C4-2B (cell line): ENCODE results near the gene HCFC1.

Experiments
- ZFX ChIP-seq: fragments of 450-650 bp; IDR thresholded peaks from 2 replicates; pipeline ENCODE4 v1.6.1; 2017
- TF ChIP-seq, protein P1 (sequence below): fragments of 450-650 bp; conservative IDR thresholded peaks from 2 replicates; pipeline ENCODE4 v1.5.1; 2017; ENCODE audit warnings: mild to moderate bottlenecking

DNA sequence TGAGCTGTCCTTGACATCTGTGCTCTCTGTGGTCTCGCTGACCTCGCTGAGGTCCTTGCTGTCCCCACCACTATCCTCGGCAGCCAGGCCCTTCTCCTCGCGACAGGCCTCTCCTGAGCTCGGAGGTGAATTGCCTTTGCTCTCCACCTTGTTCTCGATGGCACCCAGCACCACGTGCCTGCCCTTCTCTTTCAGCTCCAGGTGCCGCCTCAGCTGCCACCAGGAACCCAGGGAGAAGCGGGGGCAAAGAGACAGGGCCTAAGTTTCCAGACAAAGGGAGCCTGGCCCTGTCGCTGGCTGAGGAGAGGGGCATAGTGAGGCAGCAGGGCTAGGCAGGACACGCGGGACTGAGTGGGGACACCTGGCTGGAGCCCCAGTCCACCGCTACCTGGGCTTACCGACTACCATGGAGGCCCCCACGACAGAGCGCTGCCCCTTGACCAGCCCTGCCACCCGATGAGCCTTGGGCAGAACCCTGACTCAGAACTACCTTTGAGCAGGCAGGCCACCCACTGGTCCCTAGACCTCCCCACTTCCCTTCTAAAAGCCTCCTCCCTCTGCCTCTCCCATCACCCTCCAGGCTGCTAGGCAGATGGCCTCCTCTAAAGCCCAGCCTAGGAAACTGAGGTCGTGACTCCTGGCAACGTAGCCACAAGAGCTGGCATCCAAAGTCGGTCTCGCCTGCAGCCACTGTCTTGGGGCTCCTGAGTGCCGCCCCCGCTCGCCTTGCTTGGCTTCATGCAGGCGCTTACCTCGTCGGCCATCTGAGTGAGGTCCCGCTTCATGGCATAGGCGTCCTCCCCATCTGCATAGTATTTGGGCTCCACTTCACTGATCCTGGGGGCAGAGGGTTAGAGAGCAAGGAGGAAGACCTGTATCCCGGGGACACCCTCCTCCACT, 41.4 kb downstream of the HCFC1 start:
- TF ChIP-seq, protein P1, sequence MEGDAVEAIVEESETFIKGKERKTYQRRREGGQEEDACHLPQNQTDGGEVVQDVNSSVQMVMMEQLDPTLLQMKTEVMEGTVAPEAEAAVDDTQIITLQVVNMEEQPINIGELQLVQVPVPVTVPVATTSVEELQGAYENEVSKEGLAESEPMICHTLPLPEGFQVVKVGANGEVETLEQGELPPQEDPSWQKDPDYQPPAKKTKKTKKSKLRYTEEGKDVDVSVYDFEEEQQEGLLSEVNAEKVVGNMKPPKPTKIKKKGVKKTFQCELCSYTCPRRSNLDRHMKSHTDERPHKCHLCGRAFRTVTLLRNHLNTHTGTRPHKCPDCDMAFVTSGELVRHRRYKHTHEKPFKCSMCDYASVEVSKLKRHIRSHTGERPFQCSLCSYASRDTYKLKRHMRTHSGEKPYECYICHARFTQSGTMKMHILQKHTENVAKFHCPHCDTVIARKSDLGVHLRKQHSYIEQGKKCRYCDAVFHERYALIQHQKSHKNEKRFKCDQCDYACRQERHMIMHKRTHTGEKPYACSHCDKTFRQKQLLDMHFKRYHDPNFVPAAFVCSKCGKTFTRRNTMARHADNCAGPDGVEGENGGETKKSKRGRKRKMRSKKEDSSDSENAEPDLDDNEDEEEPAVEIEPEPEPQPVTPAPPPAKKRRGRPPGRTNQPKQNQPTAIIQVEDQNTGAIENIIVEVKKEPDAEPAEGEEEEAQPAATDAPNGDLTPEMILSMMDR, result no peak
- no peak for TF ChIP-seq ZFX
